MCF 10A (cell line): ENCODE measurements around the gene LGR4. TPM values are rescaled to one million over a fixed set of nuclear protein-coding genes. Genes with fewer than 3 reads are reported as not detected.
A peak's percentile ranks its signal among the peaks of the same experiment; 100 is the strongest.

ENCODE experiments used
- BruUV-seq: library from RNA; stranded (reverse); fragments of 400-500 nt; replicated peaks from 2 replicates; lab custom pipeline; 2021; lab: Mats Ljungman, UMichigan
- CTCF ChIA-PET: fragments of 300-600 bp; sonication (Branson Sonifier 250); formaldehyde crosslinking; extraction: SDS; loops from one replicate; lab custom pipeline; 2021; ENCODE audit warnings: antibody characterized with exemption, inconsistent platforms; lab: Yijun Ruan, JAX
- POLR2A ChIA-PET: fragments of 300-600, 350-650 bp; sonication (Branson Sonifier 250); formaldehyde crosslinking; extraction: SDS; loops from one replicate; lab custom pipeline; 2020; ENCODE audit warnings: antibody characterized with exemption, inconsistent platforms; lab: Yijun Ruan, JAX
- DNase-seq: peaks from one replicate; pipeline ENCODE4 v3.0.0-alpha.2; 2018; ENCODE audit not compliant: unreplicated experiment
- H3K27ac Mint-ChIP-seq: one replicate; pipeline ENCODE4 v1.8.0; 2022; ENCODE audit warnings: mild to moderate bottlenecking, low read depth, mixed read lengths; ENCODE audit not compliant: unreplicated experiment
- H3K27me3 Mint-ChIP-seq: one replicate; pipeline ENCODE4 v1.8.0; 2022; ENCODE audit warnings: mixed read lengths; ENCODE audit not compliant: insufficient read depth, unreplicated experiment
- H3K36me3 Mint-ChIP-seq: one replicate; pipeline ENCODE4 v1.8.0; 2022; ENCODE audit warnings: mild to moderate bottlenecking, moderate library complexity, mixed read lengths; ENCODE audit not compliant: insufficient read depth, unreplicated experiment
- H3K4me1 Mint-ChIP-seq: one replicate; pipeline ENCODE4 v1.8.0; 2022; ENCODE audit warnings: mixed read lengths; ENCODE audit not compliant: insufficient read depth, unreplicated experiment
- H3K4me3 Mint-ChIP-seq: one replicate; pipeline ENCODE4 v1.8.0; 2022; ENCODE audit warnings: mild to moderate bottlenecking, moderate library complexity, mixed read lengths; ENCODE audit not compliant: unreplicated experiment
- H3K9me3 Mint-ChIP-seq: one replicate; pipeline ENCODE4 v1.8.0; 2022; ENCODE audit warnings: mixed read lengths; ENCODE audit not compliant: unreplicated experiment
- CTCF ChIP-seq: fragments of 200-600 bp; IDR thresholded peaks from one replicate; pipeline ENCODE4 v1.8.0; 2022; ENCODE audit warnings: antibody characterized with exemption, mild to moderate bottlenecking; ENCODE audit not compliant: unreplicated experiment
- intact Hi-C: fragments of 100-400 bp; cut with micrococcal nuclease; formaldehyde crosslinking; loops from 2 replicates; pipeline ENCODE4 v1.14.1; 2022
- total RNA-seq: library from RNA; stranded (reverse); gene quantifications from 2 replicates; pipeline ENCODE4 v1.2.3, GENCODE V29; 2022

LGR4 gene
- total RNA-seq, 1 experiment from 2014 or later, result 14.2 TPM

GRCh38 chr11:27445625-27446024, 27.0 kb downstream of the LGR4 start:
- ChIA-PET CTCF (interaction anchor here (1.4 to 1.8 kb wide), 2 partner anchors 11 to 54 kb away, joined by 4 to 6 read pairs; no protein-coding TSS in a partner anchor), POLR2A (interaction anchor here (1.1 to 2.2 kb wide), 8 partner anchors 11 to 61 kb away, joined by 3 to 8 read pairs (median 6); partner anchors contain the start of genes LGR4 and LIN7C)
- H3K4me3 Mint-ChIP-seq, result no peak overlapping the region
- H3K9me3 Mint-ChIP-seq, result no peaks in the 10 kb centered on the region
- TF ChIP-seq CTCF, result no peak
- intact Hi-C loops, result no loop called here
- peaks cover 14% of the 10 kb centered on the region for H3K4me1 Mint-ChIP-seq
- no peaks in the 10 kb centered on the region for H3K27me3 Mint-ChIP-seq
- no peak for DNase-seq
- peak overlapping the region; percentile 42 for H3K27ac Mint-ChIP-seq
- no peaks in the 10 kb centered on the region for H3K36me3 Mint-ChIP-seq
- no TSS peak for BruUV-seq

- ChIA-PET POLR2A (interaction anchor here (0.9 to 2.2 kb wide), 11 partner anchors 12 to 32 kb away, joined by 3 to 12 read pairs (median 6); partner anchors contain the start of gene LGR4), CTCF (interaction anchor here (0.6 to 1.8 kb wide), 6 partner anchors 10 to 241 kb away, joined by 3 to 6 read pairs (median 4); no protein-coding TSS in a partner anchor)
- no peak for TF ChIP-seq CTCF
- intact Hi-C loops, result no loop called here
- Mint-ChIP-seq H3K9me3 (no peaks in the 10 kb centered on the region), H3K4me1 (peaks cover 14% of the 10 kb centered on the region), H3K27ac (no peak overlapping the region), H3K36me3 (no peaks in the 10 kb centered on the region), H3K27me3 (no peaks in the 10 kb centered on the region), H3K4me3 (no peak overlapping the region)
- DNase-seq, result no peak
- no TSS peak for BruUV-seq
These were observed 27.8 kb downstream of the LGR4 start for GRCh38 chr11:27444801-27445215.

DNA sequence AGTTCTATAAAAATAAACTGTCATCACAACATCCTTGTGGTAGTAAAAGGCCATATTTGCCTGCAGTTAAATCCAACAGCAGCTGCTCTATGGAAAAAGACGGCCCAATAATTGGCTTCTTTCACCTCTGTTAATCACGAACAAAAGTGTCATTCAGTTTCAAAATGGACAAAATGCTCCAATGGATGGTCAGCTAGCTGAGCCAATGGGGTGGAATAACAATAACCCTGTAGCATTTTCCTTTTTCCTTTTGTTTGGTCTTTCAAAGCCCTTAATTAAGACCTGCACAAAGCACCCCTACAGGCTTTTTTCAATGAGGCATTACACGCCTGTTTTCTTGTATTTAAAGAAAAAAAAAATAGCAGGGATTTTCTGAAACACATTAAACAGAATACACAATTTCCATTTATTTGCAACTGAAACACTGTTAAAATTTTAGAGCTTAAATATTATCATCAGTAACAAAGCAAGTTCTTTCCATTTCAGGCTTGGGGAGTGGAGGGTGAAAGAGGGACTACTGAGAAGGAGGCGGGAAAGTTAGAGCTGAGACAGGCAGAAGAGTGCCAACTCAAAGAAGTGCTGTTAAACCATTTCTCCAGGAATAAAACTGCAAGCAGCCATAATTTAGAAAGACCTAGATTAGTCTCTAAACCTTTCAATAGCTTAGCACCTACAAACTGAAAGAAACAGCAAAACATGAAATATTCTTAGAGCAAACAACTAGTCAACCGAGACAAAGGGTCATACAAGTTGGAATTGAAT, 28.7 kb downstream of the LGR4 start:
- H3K27ac Mint-ChIP-seq, result no peak overlapping the region
- peaks cover 14% of the 10 kb centered on the region for H3K4me1 Mint-ChIP-seq
- no TSS peak for BruUV-seq
- TF ChIP-seq CTCF, result no peak
- intact Hi-C loops, result no loop called here
- POLR2A ChIA-PET, result interaction anchor here (0.6 to 2.2 kb wide), 13 partner anchors 10 to 61 kb away, joined by 3 to 12 read pairs (median 4); partner anchors contain the start of gene LGR4
- H3K4me3 Mint-ChIP-seq, result no peak overlapping the region
- DNase-seq, result no peak
- H3K27me3 Mint-ChIP-seq, result no peaks in the 10 kb centered on the region
- no peaks in the 10 kb centered on the region for H3K36me3 Mint-ChIP-seq
- peaks cover 5% of the 10 kb centered on the region for H3K9me3 Mint-ChIP-seq
- CTCF ChIA-PET, result interaction anchor here (0.6 to 1.8 kb wide), 10 partner anchors 18 to 1232 kb away, joined by 3 to 7 read pairs (median 4); no protein-coding TSS in a partner anchor

DNA sequence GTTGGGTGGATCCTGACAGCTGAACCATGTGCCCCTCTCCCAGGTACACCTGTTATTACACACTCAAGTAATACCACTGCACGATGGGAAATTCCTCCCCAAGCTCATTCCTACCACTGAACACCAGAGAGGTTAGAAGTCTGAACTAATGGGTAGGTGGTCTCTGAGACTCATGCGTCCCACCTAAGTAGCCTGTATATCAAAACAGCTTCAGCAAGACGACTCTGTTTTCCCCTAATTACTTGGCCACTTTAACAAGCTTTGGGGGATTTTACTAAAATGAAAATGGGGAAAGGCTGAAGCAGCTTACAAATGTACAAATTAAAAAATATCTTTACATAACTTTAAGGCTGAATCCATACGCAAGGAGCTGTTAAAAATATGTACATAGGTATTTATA, 29.4 kb downstream of the LGR4 start:
- CTCF ChIA-PET, result interaction anchor here (0.6 to 1.0 kb wide), 2 partner anchors 25 to 1231 kb away, joined by 3 read pairs; no protein-coding TSS in a partner anchor
- no peak for TF ChIP-seq CTCF
- Mint-ChIP-seq H3K36me3 (no peaks in the 10 kb centered on the region), H3K27me3 (no peaks in the 10 kb centered on the region), H3K9me3 (peaks cover 5% of the 10 kb centered on the region), H3K4me3 (no peak overlapping the region), H3K27ac (no peak overlapping the region), H3K4me1 (peaks cover 14% of the 10 kb centered on the region)
- POLR2A ChIA-PET, result interaction anchor here (0.8 to 1.6 kb wide), 4 partner anchors 9 to 60 kb away, joined by 3 to 12 read pairs (median 4); no protein-coding TSS in a partner anchor
- no peak for DNase-seq
- intact Hi-C loops, result no loop called here
- no TSS peak for BruUV-seq
